Measurements from ENCODE around the gene ACBD6. TPM values are rescaled to one million over a fixed set of nuclear protein-coding genes. Genes with fewer than 3 reads are reported as not detected.

The ACBD6 gene
- total RNA-seq, 4 donors from 2014 or later: 26.6 to 51.3 (median 34.4) TPM

DNA sequence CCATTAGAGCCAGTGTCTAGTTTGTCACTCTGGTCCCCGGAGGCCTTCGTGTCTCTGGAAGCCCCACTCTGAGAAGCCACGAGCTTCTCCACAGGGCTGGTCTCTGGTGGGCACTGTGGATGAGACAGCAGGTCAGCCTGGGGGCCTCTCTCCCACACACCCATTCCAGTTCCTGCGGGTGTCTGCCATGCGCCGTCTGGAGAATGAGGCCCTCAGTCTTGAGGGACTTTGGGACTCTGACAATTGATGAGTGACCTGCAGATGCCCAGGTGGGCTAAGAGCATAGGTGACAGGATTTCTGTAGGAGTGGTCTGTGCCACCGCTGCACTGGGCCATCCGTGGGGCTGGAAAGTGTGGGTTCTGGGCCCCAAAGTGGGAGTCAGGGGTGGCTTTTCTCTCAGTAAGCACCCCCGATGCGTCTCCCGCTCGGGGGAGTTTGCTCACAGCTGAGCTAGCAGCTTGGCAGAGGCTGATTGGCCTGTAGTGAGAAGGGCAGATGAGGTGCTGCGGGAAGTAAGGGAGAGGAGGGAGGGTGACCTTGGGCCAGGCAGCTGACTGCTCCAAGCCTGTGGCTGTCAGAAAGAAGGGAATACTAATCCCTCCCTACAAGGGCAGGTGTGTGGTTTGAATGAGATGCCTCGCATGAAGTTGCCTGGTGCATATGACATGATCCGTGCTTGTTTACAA lies 245.9 kb downstream of the ACBD6 start:
- intact Hi-C loops (cut with DNase I): loop anchor here (10.0 kb wide), 2 partner anchors 158 to 218 kb away; no protein-coding TSS in a partner anchor
- Histone ChIP-seq H3K36me3 (no peaks in the 10 kb centered on the region), H3K27me3 (peaks cover 0 to 99% (median 4%) of the 10 kb centered on the region in 4 donors), H3K4me3 (no peak overlapping the region), H3K9me3 (no peaks in the 10 kb centered on the region), H3K4me1 (no peaks in the 10 kb centered on the region), H3K27ac (no peak overlapping the region)
- no peak for DNase-seq
- WGBS, 2 donors: 51 to 73% methylated on average over 9 of the region's 15 CpGs
- TF ChIP-seq, protein P1, sequence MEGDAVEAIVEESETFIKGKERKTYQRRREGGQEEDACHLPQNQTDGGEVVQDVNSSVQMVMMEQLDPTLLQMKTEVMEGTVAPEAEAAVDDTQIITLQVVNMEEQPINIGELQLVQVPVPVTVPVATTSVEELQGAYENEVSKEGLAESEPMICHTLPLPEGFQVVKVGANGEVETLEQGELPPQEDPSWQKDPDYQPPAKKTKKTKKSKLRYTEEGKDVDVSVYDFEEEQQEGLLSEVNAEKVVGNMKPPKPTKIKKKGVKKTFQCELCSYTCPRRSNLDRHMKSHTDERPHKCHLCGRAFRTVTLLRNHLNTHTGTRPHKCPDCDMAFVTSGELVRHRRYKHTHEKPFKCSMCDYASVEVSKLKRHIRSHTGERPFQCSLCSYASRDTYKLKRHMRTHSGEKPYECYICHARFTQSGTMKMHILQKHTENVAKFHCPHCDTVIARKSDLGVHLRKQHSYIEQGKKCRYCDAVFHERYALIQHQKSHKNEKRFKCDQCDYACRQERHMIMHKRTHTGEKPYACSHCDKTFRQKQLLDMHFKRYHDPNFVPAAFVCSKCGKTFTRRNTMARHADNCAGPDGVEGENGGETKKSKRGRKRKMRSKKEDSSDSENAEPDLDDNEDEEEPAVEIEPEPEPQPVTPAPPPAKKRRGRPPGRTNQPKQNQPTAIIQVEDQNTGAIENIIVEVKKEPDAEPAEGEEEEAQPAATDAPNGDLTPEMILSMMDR (IDR thresholded peaks at IDR 0.05): no peak
- TF ChIP-seq POLR2A (IDR thresholded peaks at IDR 0.05): no peak

DNA sequence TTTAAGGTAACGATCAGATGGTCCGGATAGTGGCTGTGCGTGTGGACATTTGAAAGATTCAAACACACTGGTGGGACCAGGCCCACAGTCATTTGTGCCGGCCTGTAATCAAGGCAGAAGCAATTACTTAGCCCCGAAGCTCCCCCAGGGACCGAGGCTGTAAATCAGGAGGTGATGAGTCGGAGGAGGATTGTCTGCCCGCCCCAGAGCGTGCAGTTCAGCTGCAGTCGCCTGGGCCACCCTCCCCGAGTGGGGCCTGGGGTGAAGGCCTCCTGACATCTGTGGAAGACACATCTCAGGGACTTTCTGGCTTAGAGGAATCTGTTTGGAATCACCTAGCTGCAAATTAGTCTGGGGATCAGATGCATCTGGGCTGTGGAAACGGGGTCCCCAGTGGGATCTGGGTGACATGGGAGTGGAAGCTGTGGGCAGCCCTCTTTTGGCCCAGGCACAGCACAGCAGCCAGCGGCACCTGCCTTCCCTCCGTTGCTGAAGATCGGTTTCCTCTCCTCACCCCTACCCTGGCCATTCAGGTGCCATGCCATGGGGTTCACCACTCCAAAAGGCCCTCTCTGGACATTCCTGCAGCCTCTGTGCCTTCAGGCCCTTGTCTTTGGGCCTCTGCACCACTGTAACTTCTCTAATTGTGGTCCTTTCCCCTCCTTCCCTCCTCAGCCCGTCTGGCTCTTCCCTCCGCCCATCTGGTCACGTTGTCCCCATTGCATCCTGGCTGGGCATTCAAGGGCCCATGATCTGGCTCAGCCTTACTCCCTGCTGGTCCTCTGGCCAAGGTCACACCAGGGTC lies 246.6 kb downstream of the ACBD6 start:
- 65 to 74% methylated on average over 7 to 16 of the region's 18 CpGs for WGBS, 2 donors
- Histone ChIP-seq H3K27me3 (peaks cover 0 to 98% (median 4%) of the 10 kb centered on the region in 4 donors), H3K4me1 (no peaks in the 10 kb centered on the region), H3K9me3 (no peaks in the 10 kb centered on the region), H3K27ac (no peak overlapping the region), H3K36me3 (no peaks in the 10 kb centered on the region), H3K4me3 (no peak overlapping the region)
- intact Hi-C loops (cut with DNase I): loop anchor here (10.0 kb wide), 2 partner anchors 159 to 219 kb away; no protein-coding TSS in a partner anchor
- no peak for DNase-seq
- TF ChIP-seq, protein P1 (IDR thresholded peaks at IDR 0.05): no peak
- no peak for TF ChIP-seq POLR2A (IDR thresholded peaks at IDR 0.05)

DNA sequence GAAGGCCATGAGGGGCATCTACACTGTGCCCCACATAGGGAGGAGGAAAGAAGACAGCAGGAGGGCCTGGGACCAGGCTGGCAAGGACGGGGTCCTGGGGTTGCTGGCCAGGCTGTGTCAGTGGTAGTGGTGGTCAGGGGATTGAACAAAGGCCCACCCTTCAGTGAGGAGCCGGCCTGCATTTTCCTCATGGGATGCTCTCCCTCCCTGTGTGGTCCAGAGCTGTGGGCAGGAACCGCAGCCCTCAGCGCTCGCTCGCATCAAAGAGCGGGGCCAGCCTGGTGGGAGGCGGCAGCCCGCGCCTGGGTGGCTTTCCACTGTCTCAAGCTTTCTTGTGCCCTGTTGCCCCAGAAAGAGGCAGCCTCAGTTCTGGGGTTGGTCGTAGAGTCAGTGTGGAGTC lies 247.5 kb downstream of the ACBD6 start:
- DNase-seq: no peak
- Histone ChIP-seq H3K27me3 (peaks cover 0 to 98% (median 4%) of the 10 kb centered on the region in 4 donors), H3K27ac (no peak overlapping the region), H3K4me1 (no peaks in the 10 kb centered on the region), H3K36me3 (no peaks in the 10 kb centered on the region), H3K4me3 (no peak overlapping the region), H3K9me3 (no peaks in the 10 kb centered on the region)
- 79 to 90% methylated on average over 8 to 11 of the region's 11 CpGs for WGBS, 2 donors
- no peak for TF ChIP-seq POLR2A (IDR thresholded peaks at IDR 0.05)
- TF ChIP-seq, protein P1 (IDR thresholded peaks at IDR 0.05): no peak
- intact Hi-C loops (cut with DNase I): loop anchor here (10.0 kb wide), 2 partner anchors 160 to 220 kb away; no protein-coding TSS in a partner anchor

DNA sequence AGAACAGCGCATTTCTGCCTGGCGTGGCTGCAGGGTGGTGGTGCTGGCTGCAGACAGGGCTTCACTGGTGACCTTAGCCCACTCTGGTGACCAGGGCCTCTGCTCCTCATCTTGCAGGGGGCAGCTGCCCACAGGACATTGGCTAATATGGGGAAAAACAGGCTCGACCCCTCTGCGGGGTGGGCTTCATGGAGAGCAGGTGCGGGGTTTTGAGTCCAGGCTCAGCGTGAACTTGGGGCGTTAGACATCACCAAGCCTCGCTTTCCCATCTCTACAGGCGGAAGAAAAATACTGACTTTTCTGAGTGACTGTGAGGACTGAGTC lies 247.9 kb downstream of the ACBD6 start:
- 94% methylated on average over 5 of the region's 9 CpGs; no CpG with 5 or more reads in 1 of the 2 donors for WGBS, 2 donors
- H3K27ac ChIP-seq: no peak overlapping the region
- H3K9me3 ChIP-seq: no peaks in the 10 kb centered on the region
- no peak overlapping the region for H3K4me3 ChIP-seq
- no peak for DNase-seq
- no peaks in the 10 kb centered on the region for H3K4me1 ChIP-seq
- H3K27me3 ChIP-seq: peaks cover 0 to 98% (median 3%) of the 10 kb centered on the region in 4 donors
- intact Hi-C loops (cut with DNase I): loop anchor here (10.0 kb wide), 2 partner anchors 160 to 220 kb away; no protein-coding TSS in a partner anchor
- H3K36me3 ChIP-seq: no peaks in the 10 kb centered on the region
- no peak for TF ChIP-seq POLR2A (IDR thresholded peaks at IDR 0.05)
- TF ChIP-seq, protein P1 (IDR thresholded peaks at IDR 0.05): no peak
